ENCODE data around the gene SMIM28.

SMIM28 gene

GRCh38 chr6:138372711-138373463 is 4.8 kb upstream of the SMIM28 start:
- DNase-seq (ENCODE audit: extremely low read depth in 1 of 2, low read depth in 1 of 2): no peak

- DNase-seq (ENCODE audit: extremely low read depth in 1 of 2, low read depth in 1 of 2): no peak
Measured at GRCh38 chr6:138374230-138374629, 3.5 kb upstream of the SMIM28 start.

DNA sequence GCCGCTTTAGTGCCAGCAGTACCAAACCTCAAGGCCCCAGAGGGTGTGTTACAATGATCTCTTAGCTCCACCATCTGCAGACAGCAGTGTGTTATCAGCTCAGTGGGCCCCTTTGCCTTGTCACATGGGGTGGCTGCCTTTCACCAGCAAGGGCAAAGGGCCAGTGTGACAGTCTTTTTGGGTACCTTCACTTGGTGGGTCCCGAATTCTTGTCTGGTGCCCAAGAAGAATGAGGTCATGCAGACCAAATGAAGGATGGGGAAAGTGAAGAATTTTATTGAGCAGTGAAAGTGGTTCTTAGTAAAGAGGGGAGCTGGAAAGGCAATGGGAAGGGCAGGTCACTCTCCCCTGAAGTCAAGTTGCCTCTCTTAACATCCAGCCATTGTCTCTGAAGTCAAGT is 2.9 kb upstream of the SMIM28 start:
- DNase-seq (ENCODE audit: extremely low read depth in 1 of 2, low read depth in 1 of 2): no peak

GRCh38 chr6:138377042-138377441 is 663 bp upstream of the SMIM28 start:
- DNase-seq (ENCODE audit: extremely low read depth in 1 of 2, low read depth in 1 of 2): no peak

GRCh38 chr6:138378463-138378862 is 758 bp downstream of the SMIM28 start:
- no peak for DNase-seq (ENCODE audit: extremely low read depth in 1 of 2, low read depth in 1 of 2)

GRCh38 chr6:138382498-138383265 is 5.0 kb downstream of the SMIM28 start:
- DNase-seq (ENCODE audit: extremely low read depth in 1 of 2, low read depth in 1 of 2): no peak

GRCh38 chr6:138383776-138384175 is 6.1 kb downstream of the SMIM28 start:
- DNase-seq (ENCODE audit: extremely low read depth in 1 of 2, low read depth in 1 of 2): no peak

GRCh38 chr6:138386897-138387296 is 9.2 kb downstream of the SMIM28 start:
- no peak for DNase-seq (ENCODE audit: extremely low read depth in 1 of 2, low read depth in 1 of 2)

GRCh38 chr6:138387577-138388368 is 10.1 kb downstream of the SMIM28 start:
- DNase-seq (ENCODE audit: extremely low read depth in 1 of 2, low read depth in 1 of 2): no peak

- DNase-seq (ENCODE audit: extremely low read depth in 1 of 2, low read depth in 1 of 2): no peak
Measured at GRCh38 chr6:138389551-138389950, 11.8 kb downstream of the SMIM28 start.

DNA sequence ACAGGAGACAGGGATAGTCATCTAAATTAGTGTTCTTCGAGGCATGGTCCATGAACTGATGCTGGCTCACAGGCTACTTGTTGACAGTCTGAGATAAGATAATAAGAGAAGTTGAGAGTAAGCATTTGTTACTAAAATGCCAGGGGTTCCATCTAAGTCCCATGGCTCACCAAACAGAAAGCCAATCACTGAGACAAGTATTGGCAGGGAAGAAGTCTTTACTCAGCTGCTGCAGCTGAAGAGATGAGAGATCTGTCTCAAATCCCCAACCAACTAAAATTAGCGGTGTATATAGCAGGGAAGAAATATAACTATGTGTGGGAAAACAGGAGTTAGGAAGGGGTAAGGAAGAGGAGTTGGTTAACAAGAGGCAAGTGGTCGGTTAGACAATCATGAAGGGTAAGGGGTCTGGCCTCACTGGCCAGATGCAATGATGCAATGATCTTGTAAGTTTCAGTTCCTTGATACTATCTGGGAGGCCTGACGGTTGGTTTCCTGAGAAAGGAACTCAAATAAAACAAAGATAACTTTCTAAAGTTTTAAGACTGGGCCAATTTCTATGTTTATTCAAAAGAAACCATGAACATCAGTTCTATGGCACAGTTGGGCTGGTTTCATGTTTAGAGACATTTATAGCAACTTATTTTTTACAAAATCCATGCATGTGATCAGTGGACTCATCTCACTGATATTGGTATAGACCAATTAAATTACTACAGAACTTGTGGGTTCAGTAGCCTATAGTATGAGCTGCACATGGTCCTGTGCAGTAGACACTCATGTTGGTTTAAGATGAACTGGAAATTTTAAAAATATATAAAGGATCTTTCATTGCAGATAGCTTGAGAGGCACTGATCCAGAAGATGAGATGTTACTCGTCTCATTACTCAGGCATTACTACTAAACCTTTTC is 16.4 kb downstream of the SMIM28 start:
- DNase-seq (ENCODE audit: extremely low read depth in 1 of 2, low read depth in 1 of 2): no peak

GRCh38 chr6:138396709-138397108 is 19.0 kb downstream of the SMIM28 start:
- DNase-seq (ENCODE audit: extremely low read depth in 1 of 2, low read depth in 1 of 2): no peak

DNA sequence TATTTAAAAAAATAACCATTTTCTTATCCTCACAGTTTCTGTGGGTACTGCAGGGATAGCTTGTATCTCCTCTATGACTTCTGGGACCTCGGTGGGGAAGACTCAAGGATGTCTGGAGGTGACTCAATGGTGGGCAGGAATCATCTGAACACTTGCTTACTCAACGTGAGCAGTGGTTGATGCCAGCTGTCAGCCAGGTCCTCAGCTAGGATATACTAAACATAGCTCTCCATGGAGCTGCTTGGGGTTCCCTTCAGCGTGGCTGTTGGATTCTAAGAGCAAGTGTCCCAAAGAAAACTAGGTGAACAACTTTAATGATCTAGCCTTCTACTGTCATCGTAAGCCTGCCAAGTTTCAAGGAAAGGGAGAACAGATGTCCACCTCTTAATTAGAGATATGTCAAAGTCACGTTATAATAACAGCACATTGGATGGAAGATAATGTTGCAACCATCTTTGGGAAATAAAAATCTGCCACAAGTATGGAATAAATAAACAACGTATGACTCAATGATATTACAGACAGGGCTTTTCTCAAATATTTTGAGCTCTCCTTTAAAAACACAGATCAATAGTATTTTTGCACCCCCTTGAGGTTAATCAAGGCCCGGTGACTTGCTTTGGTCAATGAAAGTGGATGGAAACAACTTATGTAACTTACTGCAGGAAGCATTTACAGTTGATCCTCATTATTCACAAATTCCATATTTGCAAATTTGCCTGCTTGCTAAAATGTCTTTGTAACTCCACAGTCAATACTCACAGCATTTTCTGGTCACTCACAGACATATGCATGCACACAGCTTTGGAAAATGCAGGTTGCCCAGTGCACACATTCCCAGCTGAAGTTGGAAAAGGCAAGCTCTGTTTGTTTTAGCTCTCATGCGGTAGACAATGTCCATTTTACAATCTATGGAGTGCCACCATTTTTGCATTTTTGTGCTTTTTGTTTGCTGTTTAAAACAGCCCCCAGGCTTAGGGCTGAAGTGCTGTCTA is 19.7 kb downstream of the SMIM28 start:
- DNase-seq (ENCODE audit: extremely low read depth in 1 of 2, low read depth in 1 of 2): no peak

DNA sequence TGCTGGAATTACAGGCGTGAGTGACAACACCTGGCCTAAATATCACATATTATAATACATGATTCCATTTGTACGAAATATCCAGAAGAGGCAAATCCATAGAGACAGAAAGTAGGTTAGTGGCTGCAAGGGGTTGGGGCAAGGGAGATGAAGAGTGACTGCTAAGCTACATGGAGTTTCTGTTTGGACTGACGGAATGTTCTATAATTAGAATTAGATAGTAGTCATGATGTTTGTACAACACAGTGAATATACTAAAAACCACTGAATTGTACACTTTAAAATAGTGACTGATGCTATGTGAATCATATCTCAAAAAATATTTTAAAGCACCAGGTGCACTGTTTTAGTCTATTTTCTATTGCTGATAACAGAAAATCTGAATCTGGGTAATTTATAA is 22.6 kb downstream of the SMIM28 start:
- no peak for DNase-seq (ENCODE audit: extremely low read depth in 1 of 2, low read depth in 1 of 2)

DNA sequence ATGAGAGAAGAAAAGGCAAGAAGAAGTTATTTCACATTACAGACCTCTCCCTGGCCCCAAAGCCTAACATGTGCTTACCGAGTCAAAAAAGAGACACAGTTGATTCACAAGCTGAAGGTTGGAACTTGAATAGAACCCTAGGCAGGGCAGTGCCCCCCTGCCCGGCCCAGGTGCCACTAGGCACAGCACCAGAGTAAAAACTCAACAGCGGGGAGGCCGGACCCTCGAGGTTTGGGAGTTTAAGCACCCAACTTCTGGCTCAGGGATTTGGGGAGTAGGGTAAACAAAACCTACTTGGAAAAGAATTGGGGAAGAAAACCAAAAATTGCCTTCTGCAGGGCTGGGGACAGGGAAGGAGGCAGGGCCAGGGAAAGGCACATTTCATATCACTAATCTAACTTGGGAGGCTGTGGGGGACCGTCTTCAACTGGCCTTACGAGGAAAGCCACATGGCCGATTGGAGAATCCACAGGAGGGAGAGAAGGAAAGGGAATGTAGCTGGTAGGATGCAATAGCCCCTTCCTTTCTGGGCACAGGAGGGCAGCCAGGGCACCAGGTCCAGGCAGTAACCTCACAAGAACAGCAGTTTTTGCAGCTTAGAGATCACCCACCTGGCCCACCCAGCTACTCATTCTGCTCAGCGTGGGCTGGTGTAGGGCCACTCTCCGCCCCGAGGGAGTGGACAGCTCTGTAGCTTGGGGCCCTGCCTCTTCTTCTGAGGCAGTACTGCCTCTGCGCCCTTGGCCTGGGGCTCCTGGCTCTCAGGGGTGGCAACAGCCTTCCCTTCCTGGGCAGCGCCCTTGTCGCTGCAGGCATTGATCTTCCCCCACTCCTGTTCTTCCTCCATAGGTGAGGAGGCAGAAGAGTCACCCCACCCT is 24.5 kb downstream of the SMIM28 start:
- no peak for DNase-seq (ENCODE audit: extremely low read depth in 1 of 2, low read depth in 1 of 2)

- DNase-seq (ENCODE audit: extremely low read depth in 1 of 2, low read depth in 1 of 2): no peak
Measured at GRCh38 chr6:138402838-138403187, 25.1 kb downstream of the SMIM28 start.

DNA sequence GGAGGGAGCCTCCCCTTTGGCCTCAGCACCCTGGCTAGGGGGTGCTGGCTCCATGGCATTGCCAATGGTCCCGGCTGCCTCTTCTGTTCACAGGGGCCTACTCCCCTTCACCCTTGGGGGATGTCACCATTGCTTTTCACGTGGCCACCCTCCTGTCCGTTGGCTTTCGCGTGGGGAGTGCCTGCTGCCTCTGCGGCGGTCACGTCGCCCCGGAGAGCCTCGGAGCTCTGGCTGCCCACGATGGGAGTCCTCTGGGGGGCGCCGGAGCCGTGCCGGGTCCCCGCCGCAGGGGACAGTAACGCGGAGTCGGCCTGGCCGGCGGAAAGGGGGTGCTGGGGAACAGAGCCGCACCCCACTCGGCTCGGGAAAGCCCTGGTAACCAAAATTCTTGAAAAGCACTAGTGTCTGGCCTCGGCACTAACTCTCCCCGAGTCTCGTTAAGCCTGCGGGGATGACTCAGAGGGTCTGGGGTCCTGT is 25.7 kb downstream of the SMIM28 start:
- no peak for DNase-seq (ENCODE audit: extremely low read depth in 1 of 2, low read depth in 1 of 2)

All from stimulated activated CD8-positive, alpha-beta memory T cell treated with anti-CD3 and anti-CD28 coated beads, Interleukin-7, amount 100 ng/mL, for 48 hours (primary cell).